PC-3 (cell line): ENCODE measurements around the gene SEMA4A. TPM values are rescaled to one million over a fixed set of nuclear protein-coding genes. Genes with fewer than 3 reads are reported as not detected.
"Not testable (repeated sequence)": the region's sequence is repeated elsewhere in the genome, so short reads cannot be mapped to it uniquely, and the experiment has no call there.

Experiments used
- ATAC-seq: fragments of 200-7000 bp; cut with Tn5 transposase; 2 replicates; pipeline ENCODE4 v1.9.1; 2020; ENCODE audit warnings: mild to moderate bottlenecking, moderate library complexity
- BruUV-seq: library from RNA; stranded (reverse); fragments of 400-500 nt; replicated peaks from 2 replicates; lab custom pipeline; 2021; lab: Mats Ljungman, UMichigan
- CTCF ChIA-PET: fragments of 300-600 bp; sonication (Branson Sonifier 250); formaldehyde crosslinking; loops from one replicate; lab custom pipeline; 2022; ENCODE audit warnings: antibody characterized with exemption; lab: Charles Lee
- POLR2A ChIA-PET: fragments of 300-600 bp; sonication (Branson Sonifier 250); formaldehyde crosslinking; loops from one replicate; lab custom pipeline; 2022; ENCODE audit warnings: antibody characterized with exemption; ENCODE audit not compliant: unreplicated experiment; lab: Charles Lee
- DNase-seq: peaks from one replicate; pipeline ENCODE4 v3.0.0-alpha.2; 2015
- H2AFZ ChIP-seq: fragments of 300-600 bp; sonication (generic); 2 replicates; pipeline ENCODE4 v1.6.0; 2016; ENCODE audit warnings: antibody characterized with exemption, low read length
- H3F3A ChIP-seq: fragments of 300-600 bp; sonication (generic); one replicate; pipeline ENCODE4 v1.6.0; 2017; ENCODE audit warnings: antibody characterized with exemption, low read length, control low read depth, mild to moderate bottlenecking; ENCODE audit not compliant: unreplicated experiment
- H3K27ac ChIP-seq: fragments of 300-600 bp; sonication (generic); 2 replicates; pipeline ENCODE4 v1.5.1; 2016; ENCODE audit warnings: mild to moderate bottlenecking, low read length
- H3K27me3 ChIP-seq: fragments of 300-600 bp; sonication (generic); 2 replicates; pipeline ENCODE4 v1.6.1; 2016; ENCODE audit warnings: low read length, mixed read lengths
- H3K36me3 ChIP-seq: fragments of 300-600 bp; sonication (generic); 2 replicates; pipeline ENCODE4 v1.6.1; 2016; ENCODE audit warnings: low read depth, mixed run types, low read length, mixed read lengths
- H3K4me1 ChIP-seq: fragments of 300-600 bp; sonication (generic); 2 replicates; pipeline ENCODE4 v1.5.1; 2016; ENCODE audit warnings: low read length; ENCODE audit not compliant: insufficient read depth
- H3K4me2 ChIP-seq: fragments of 300-600 bp; sonication (generic); 2 replicates; pipeline ENCODE4 v1.6.0; 2016; ENCODE audit warnings: low read length
- H3K4me3 ChIP-seq: fragments of 300-600 bp; sonication (generic); 2 replicates; pipeline ENCODE4 v1.5.1; 2016; ENCODE audit warnings: mild to moderate bottlenecking, low read length, mixed read lengths
- H3K79me2 ChIP-seq: fragments of 300-600 bp; sonication (generic); 2 replicates; pipeline ENCODE4 v1.6.1; 2017; ENCODE audit warnings: low read length, mixed read lengths
- H3K9ac ChIP-seq: fragments of 300-600 bp; sonication (generic); 2 replicates; pipeline ENCODE4 v1.6.0; 2016; ENCODE audit warnings: mild to moderate bottlenecking, low read length
- H3K9me2 ChIP-seq: fragments of 300-600 bp; sonication (generic); replicated peaks from 2 replicates; pipeline ENCODE4 v1.6.1; 2016; ENCODE audit warnings: mixed run types, low read length, mixed read lengths
- H3K9me3 ChIP-seq: fragments of 300-600 bp; sonication (generic); 2 replicates; pipeline ENCODE4 v1.6.1; 2016; ENCODE audit warnings: low read length, mixed read lengths
- H4K20me1 ChIP-seq: fragments of 300-600 bp; sonication (generic); 2 replicates; pipeline ENCODE4 v1.6.1; 2016; ENCODE audit warnings: low read length, mixed read lengths
- EZH2 ChIP-seq: fragments of 300-600 bp; sonication (generic); IDR thresholded peaks from one replicate; pipeline ENCODE4 v1.6.1; 2017; ENCODE audit warnings: antibody characterized with exemption, mild to moderate bottlenecking, low read length; ENCODE audit not compliant: unreplicated experiment
- EZH2phosphoT487 ChIP-seq: fragments of 300-600 bp; sonication (generic); IDR thresholded peaks from 2 replicates; pipeline ENCODE4 v1.6.1; 2018; ENCODE audit warnings: mild to moderate bottlenecking, antibody characterized with exemption, low read length, borderline replicate concordance
- intact Hi-C: fragments of 100-400 bp; cut with micrococcal nuclease; formaldehyde crosslinking; loops from 2 replicates; pipeline ENCODE4 v1.9.0; 2023
- total RNA-seq: library from RNA; depleted of rRNA; stranded (reverse); fragments of >200 nt; gene quantifications from 2 replicates; pipeline ENCODE4 v1.2.3, GENCODE V29; 2014
- TF ChIP-seq, protein P1 (sequence below): fragments of 300-600 bp; sonication (generic); conservative IDR thresholded peaks from 2 replicates; pipeline ENCODE4 v1.5.1; 2017; ENCODE audit warnings: antibody characterized with exemption, low read depth, mild to moderate bottlenecking, low read length

Gene SEMA4A
- total RNA-seq, 1 experiment from 2014 or later, result 5.8 TPM

DNA sequence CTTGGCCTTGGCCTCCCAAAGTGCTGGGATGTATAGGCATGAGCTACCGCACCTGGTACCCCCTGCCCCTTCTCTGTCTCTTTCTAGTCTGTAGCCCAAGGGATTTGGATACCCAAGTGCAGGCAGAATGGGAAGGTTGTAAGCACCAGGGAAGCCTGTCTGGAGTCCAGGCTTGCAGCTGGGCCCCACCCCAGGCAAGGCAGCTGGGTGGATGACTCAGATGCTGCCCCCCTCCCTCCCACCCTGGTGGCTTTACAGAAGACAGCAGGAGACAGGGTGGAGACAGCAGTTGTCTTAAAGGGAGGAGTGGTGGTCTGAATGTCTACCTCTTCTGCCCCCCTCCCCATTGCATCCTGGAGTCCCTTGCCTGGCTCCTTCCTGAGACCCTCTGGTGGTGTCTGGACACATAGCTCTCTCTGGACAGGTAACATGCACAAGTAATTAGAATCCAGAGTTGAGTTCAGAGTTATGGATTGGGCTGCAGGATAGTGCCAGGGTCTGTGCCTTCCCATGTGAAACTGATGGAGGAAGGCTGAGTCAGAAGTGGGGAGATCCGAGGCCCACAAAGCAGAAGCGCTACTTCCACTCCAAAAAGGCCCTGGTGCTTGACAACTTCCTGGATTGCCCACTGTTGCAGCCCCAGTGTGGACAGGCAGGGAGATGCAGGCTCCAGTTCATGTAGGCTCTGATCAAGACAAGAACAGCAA is 33.7 kb upstream of the SEMA4A start:
- intact Hi-C loops, result loop anchor here (5.0 kb wide), 1 partner anchor 142 kb away; the partner anchor contains the start of gene ARHGEF2
- peak overlapping the region; percentile 93 for H3K4me2 ChIP-seq
- H2AFZ ChIP-seq, result no peak overlapping the region
- H3K4me3 ChIP-seq, result peak overlapping the region; percentile 54
- TF ChIP-seq EZH2phosphoT487 (no peak), EZH2 (no peak)
- TF ChIP-seq, protein P1, sequence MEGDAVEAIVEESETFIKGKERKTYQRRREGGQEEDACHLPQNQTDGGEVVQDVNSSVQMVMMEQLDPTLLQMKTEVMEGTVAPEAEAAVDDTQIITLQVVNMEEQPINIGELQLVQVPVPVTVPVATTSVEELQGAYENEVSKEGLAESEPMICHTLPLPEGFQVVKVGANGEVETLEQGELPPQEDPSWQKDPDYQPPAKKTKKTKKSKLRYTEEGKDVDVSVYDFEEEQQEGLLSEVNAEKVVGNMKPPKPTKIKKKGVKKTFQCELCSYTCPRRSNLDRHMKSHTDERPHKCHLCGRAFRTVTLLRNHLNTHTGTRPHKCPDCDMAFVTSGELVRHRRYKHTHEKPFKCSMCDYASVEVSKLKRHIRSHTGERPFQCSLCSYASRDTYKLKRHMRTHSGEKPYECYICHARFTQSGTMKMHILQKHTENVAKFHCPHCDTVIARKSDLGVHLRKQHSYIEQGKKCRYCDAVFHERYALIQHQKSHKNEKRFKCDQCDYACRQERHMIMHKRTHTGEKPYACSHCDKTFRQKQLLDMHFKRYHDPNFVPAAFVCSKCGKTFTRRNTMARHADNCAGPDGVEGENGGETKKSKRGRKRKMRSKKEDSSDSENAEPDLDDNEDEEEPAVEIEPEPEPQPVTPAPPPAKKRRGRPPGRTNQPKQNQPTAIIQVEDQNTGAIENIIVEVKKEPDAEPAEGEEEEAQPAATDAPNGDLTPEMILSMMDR, result no peak
- H3K79me2 ChIP-seq, result peaks cover 100% of the 10 kb centered on the region
- ATAC-seq (peak; percentile 27), DNase-seq (peak; percentile 79)
- H3K27me3 ChIP-seq, result no peaks in the 10 kb centered on the region
- no peak overlapping the region for H3K9ac ChIP-seq
- H3F3A ChIP-seq, result peaks cover 6% of the 10 kb centered on the region
- H3K4me1 ChIP-seq, result peaks cover 68% of the 10 kb centered on the region
- peaks cover 32% of the 10 kb centered on the region for H3K36me3 ChIP-seq
- no TSS peak for BruUV-seq
- peak overlapping the region; percentile 35; the same call in 1 of the 2 replicates for H3K27ac ChIP-seq
- POLR2A ChIA-PET, result interaction anchor here (0.5 to 1.6 kb wide), 3 partner anchors 9 to 242 kb away, joined by 3 to 8 read pairs (median 5); no protein-coding TSS in a partner anchor
- CTCF ChIA-PET, result no interaction called here
- no peaks in the 10 kb centered on the region for H3K9me2 ChIP-seq
- peaks cover 75% of the 10 kb centered on the region for H4K20me1 ChIP-seq
- no peaks in the 10 kb centered on the region for H3K9me3 ChIP-seq

DNA sequence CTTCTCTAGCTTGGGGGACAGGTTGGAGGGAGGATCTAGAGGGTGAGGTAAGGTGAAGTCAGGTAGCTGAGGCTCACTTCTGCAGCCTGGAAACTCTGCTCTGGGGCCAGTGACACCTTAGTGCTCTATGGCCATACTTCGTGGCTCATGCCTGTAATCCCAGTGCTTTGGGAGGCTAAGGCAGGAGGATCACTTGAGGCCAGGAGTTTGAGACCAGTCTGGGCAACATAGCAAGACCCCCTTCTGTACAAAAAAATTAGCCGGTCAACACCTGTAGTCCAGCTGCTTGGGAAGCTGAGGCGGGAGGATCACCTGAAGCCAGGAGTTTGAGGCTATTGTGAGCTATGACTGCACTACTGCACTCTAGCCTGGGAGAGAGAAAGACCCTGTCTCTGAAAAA is 33.1 kb upstream of the SEMA4A start:
- intact Hi-C loops, result loop anchor here (5.0 kb wide), 1 partner anchor 143 kb away; the partner anchor contains the start of gene ARHGEF2
- ChIA-PET POLR2A (interaction anchor here (0.7 kb wide), 1 partner anchor 23 kb away, joined by 4 read pairs; no protein-coding TSS in a partner anchor), CTCF (interaction anchor here (0.5 kb wide), 1 partner anchor 112 kb away, joined by 3 read pairs; no protein-coding TSS in a partner anchor)
- TF ChIP-seq, protein P1, result no peak
- TF ChIP-seq EZH2phosphoT487 (no peak), EZH2 (no peak)
- H3K9me2 ChIP-seq, result no peaks in the 10 kb centered on the region
- no peak for DNase-seq
- BruUV-seq, result no TSS peak
- H3K9me3 ChIP-seq, result no peaks in the 10 kb centered on the region
- peaks cover 75% of the 10 kb centered on the region for H3K4me1 ChIP-seq
- H3K9ac ChIP-seq, result no peak overlapping the region
- H2AFZ ChIP-seq, result no peak overlapping the region
- H4K20me1 ChIP-seq, result peaks cover 73% of the 10 kb centered on the region
- H3K27ac ChIP-seq, result peak overlapping the region; percentile 35; the same call in 1 of the 2 replicates
- peaks cover 100% of the 10 kb centered on the region for H3K79me2 ChIP-seq
- ATAC-seq, result no peak
- no peaks in the 10 kb centered on the region for H3K27me3 ChIP-seq
- peaks cover 33% of the 10 kb centered on the region for H3K36me3 ChIP-seq
- H3K4me2 ChIP-seq, result peak overlapping the region; percentile 93
- H3F3A ChIP-seq, result peaks cover 9% of the 10 kb centered on the region
- peak overlapping the region; percentile 54 for H3K4me3 ChIP-seq

DNA sequence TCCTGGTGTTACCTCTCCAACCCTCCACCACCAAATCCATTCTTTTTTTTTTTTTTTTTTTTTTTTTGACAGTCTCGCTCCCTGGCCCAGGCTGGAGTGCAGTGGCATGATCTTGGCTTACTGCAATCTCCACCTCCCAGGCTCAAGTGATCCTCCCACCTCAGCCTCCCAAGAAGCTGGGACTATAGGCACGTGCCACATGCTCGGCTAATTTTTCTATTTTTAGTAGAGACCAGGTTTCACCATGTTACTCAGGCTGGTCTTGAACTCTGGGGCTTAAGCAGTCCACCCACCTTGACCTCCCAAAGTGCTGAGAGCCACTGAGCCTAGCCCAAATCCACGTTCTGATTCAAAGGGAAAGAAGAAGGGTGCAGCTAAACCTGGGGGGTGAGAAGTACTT is 32.4 kb upstream of the SEMA4A start:
- H3K9ac ChIP-seq, H3K9me3 ChIP-seq, DNase-seq, BruUV-seq, ATAC-seq, H2AFZ ChIP-seq, H3F3A ChIP-seq, H3K27me3 ChIP-seq, H3K9me2 ChIP-seq: not testable (repeated sequence)
- Histone ChIP-seq H3K4me3 (peak overlapping the region; percentile 54), H3K4me2 (peak overlapping the region; percentile 93), H3K27ac (peak overlapping the region; percentile 18), H3K36me3 (peaks cover 33% of the 10 kb centered on the region), H4K20me1 (peaks cover 66% of the 10 kb centered on the region), H3K4me1 (peaks cover 81% of the 10 kb centered on the region), H3K79me2 (peaks cover 97% of the 10 kb centered on the region)
- CTCF ChIA-PET, result interaction anchor here (0.7 to 2.5 kb wide), 2 partner anchors 21 to 24 kb away, joined by 7 to 17 read pairs; no protein-coding TSS in a partner anchor
- POLR2A ChIA-PET, result interaction anchor here (0.7 kb wide), 1 partner anchor 24 kb away, joined by 4 read pairs; no protein-coding TSS in a partner anchor
- intact Hi-C loops, result loop anchor here (5.0 kb wide), 1 partner anchor 144 kb away; the partner anchor contains the start of gene ARHGEF2
